HG02970 (cell line): ENCODE results near the gene LRMDA.

ENCODE experiments used
- ATAC-seq: cut with Tn5 transposase; IDR thresholded peaks from one replicate; pipeline ENCODE4 v1.9.1; 2021; ENCODE audit warnings: mild to moderate bottlenecking, moderate library complexity, moderate number of reproducible peaks; ENCODE audit not compliant: unreplicated experiment, low FRiP score

Gene LRMDA

DNA sequence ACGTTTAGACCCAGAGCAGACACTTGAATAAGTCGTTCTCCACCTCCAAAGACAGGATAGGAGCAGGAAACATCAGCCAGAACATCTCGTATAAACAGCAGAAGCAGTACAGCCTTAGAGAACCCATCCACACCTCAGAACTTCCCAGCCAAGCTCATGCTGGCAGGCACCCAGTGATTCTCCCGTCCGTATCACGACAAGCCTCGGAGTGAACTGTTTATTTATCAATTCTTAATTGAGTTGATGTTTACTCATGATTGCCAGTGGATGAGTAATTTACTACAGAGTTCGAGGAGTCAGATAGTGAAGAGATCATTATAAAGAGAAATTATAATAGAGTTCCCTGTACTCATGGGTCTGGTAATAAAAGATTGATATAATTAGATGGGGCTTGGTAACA lies 811.5 kb downstream of the LRMDA start:
- ATAC-seq, result no peak

DNA sequence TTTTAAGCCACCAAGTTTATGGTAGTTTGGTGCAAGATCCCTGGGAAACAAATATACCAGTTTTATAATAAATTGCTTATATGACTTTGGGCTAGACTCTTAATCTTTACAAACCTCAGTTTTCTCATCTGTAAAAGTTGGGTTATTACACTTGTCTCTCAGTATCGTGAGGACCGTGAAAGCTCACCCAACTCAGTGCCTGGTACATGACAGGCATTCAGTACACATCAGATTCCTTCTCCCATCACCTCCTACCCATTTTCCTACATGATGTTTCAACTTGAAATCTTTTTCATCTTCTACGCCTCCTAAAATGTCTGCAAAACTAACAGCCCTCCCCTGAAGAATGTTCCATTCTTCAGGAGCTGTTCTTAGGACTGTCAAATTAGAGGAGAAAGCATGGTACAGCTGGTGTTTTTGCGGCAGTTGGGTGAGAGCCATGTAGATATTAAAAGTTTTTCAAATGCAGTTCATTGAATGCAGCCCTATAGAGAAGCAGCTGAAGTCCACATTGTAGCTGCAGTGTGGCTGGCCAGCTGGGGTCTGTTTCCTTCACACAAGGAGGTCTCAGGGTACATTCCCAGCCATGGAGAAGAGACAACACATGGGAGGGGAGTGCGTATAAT lies 812.8 kb downstream of the LRMDA start:
- no peak for ATAC-seq

DNA sequence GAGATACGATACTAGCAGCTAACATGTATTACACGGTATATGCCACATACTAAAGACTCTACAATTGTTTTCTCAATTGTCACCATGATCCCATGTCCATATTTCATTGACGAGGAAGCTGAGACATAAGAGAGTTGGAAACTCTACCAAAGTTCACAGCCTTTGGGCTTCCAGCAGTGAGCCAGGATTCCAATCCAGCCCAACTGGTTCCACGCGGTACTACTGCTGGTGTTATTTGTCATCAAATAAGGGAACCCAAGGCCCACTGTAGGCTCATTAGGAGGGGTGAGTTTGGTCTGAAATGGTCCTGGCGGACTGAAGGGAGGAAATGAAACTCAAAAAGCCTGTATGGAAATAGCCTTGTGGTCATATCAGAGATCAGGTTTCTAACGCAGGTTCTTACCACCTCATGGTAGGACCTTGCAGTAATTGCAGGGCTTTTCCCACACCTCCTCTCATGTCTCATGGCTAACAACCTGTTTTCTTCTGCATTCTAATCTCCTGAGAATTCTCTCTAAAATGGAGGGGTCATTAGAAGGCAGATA lies 814.6 kb downstream of the LRMDA start:
- no peak for ATAC-seq

DNA sequence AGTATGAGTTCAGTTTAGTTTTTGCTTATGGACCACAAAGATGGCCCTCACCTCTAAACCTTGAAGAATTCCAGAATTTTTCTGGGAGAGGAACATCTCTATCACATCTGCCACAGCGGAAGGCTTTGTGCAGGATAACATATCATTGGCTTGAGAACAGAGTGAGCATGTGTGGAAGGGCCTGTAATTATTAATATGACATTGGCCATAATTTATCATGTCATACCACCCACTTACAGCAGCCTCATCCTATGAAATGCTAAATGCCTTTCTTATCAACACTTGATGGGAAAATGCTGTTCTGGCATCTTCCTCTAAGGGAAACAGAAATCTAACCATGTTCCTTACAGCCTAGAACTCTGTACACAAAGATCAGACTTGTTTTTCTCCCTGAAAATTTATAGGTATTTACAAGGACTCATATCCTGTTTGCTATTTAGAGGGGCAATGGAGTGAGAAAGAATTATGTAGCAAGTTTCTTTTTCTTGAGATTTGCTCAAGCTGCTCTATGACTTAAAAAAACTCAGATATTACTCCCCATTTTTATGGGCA lies 817.3 kb downstream of the LRMDA start:
- no peak for ATAC-seq

DNA sequence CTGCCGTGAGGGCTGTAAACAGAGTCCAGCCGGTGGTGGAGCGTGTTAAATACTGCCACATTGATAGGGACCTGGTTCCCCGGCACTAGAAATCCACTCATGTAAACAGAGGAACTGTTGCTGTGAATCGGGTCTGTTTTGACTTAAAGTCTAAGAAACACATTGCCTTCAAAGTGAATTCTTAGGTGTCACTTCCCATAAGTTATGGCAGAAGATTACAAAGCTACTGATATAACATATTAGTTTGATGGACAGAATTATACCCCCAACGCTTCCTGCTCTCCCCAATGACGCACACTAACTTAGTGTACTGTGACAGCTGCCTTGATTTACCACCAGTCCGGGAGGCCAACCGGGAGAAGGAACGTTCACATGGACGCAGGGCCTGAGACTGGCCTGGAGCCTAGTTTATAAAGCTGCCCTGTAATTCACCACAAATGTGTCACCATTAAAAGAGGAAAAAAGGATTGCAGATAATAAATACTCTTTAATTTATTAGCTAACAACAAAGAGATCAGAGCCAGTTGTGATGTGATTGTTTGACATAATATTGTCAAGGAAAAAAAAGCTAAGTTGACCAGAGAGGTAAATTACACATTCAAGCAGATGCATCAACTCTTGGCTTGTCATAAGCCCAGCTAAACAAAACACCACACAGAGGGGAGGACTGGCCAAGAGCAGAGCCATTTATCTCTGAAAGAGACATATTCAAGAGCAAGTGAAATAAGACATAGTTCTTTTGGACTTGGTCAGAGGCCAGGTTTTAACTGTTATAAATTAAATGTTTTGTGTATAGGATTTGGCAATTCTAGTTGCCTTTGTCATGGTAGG lies 820.6 kb downstream of the LRMDA start:
- ATAC-seq, result no peak

DNA sequence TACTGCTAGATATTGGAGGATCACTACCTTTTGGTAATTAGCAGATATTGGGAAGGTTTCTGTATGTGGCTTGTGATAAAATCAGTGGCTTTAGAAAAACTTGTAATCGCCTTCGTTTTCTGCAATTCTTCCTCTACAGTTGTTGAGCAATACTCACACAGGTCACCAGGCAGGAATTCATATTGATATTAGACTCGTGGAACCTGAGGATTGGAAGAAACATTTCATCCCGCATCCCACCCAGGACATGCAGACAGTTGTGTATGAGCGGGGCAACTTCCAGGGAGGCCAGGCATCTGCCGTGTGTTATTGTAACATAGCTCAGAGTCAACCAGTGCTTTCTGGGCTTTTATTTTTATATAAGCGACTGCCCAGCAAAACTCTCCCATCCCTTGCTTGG lies 821.3 kb downstream of the LRMDA start:
- no peak for ATAC-seq

DNA sequence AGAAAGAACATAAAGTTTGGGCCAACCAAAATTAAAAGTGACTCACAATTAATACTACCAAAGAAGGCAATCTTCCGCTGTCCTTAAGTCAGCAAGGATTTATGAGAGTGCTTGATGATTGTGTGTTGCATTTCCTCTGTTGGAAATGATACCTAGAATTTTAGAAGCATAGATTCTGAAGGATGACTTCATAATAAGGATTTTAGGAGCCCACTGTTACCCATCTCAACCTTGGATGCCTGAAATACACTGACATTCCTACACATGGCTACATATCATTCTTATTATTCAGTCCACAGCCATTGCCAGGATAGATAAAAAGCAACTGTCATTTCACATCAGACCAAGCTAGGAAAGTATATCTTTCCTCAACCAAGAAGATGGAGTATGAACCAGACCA lies 823.8 kb downstream of the LRMDA start:
- no peak for ATAC-seq

DNA sequence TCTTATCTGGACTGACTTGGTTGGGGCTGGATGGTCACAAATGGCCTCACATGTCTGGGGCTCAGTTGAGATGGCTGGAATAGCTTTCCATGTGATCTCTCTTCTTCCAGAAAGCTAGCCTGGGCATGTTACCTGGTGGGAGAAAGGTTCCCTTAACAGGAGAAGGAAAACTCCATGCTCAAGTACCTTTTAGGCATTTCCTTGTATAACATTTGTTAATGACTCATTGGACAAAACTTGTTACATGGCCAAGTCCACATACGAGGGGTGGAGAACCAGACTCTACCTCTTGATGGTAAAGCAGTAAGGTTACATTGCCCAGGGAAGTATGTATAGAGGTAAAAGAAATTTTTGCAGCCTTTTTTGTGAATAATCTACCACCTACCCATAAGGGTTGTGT lies 826.4 kb downstream of the LRMDA start:
- no peak for ATAC-seq

DNA sequence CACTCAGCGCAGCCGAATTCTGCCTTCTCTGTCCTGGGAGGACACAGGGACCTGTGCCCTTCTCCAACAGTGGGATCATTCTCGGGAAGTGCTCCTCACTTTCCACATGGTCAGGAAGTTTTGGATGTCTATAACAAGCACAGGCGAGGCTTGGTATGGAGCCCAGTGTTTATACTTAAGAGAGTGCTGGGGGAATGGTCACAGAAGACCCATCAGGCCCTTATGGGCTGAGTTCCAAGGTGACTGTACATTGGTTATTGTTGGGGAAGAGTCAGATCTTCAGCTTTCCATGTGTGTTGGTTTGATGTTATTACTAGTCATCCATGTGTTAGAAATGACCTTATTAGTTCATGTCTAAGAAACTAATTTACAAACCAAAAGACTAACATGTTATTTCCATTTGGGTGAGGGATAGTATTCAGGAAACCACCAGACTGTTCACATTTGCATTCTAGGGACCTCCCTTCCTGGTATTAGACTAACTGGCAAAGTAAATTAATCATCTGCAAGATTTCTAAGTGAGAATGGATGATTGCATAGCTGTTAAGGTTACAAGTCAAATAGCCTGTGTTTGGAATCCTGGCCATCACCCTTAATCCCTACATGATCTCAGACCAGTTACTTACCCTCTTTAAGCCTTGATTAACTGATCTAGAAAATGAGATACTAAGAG lies 834.2 kb downstream of the LRMDA start:
- no peak for ATAC-seq

DNA sequence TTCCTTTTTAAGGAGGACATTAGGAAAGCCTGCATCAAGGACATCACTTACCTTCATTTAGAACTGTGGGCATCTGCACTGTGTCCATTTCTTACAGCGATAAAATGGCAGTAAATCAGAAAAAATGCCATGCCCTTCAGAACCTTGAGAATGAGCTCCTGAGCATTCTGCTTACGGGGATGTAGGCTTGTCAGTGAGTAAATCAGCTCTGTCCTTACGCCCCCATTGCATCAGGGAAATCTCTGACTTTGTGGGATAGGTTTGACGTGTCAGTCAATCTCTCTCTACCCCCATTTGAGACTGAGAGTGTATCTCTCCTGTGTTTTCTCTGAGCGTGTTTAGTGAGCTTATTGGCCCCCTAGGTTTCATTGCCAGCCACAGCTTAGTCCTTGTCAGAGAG lies 837.1 kb downstream of the LRMDA start:
- ATAC-seq, result no peak

DNA sequence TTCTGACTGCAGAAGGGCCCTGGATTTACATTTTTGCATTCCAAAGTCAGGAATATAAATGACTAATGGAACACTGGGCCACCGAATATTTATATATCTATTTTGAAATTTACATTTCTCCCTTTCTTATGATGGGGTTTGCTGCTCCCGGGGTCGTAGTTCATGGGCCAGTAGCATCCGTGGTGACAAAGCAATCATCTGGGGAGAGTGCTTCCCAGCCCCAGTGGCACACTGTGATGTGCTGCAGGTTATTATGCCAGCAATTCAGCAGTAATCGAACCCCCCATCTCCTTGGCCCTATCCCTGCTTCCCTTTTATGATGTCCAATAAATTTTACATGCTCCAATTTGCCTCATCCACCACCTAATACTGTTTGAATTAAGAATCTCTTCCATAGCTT lies 837.5 kb downstream of the LRMDA start:
- no peak for ATAC-seq

DNA sequence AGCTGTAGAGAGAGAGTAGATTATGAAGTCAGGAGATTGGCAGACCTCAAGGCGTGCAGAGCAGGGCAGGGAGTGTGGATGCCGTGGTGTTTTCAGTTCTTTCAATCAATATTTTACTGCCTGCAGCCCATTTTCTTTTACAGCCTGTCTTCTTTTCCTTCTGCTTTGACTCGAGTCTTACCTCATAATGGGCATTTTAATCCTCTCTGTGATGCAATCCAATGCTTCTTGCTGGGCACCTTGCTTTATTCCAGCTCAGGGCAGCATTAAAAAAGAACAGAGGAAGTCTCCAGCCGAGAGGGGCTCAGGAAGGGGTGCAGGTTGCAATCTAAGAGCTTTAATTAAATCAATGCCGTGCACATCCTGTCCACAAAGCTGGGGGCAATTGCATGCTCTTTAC lies 839.0 kb downstream of the LRMDA start:
- ATAC-seq, result no peak

DNA sequence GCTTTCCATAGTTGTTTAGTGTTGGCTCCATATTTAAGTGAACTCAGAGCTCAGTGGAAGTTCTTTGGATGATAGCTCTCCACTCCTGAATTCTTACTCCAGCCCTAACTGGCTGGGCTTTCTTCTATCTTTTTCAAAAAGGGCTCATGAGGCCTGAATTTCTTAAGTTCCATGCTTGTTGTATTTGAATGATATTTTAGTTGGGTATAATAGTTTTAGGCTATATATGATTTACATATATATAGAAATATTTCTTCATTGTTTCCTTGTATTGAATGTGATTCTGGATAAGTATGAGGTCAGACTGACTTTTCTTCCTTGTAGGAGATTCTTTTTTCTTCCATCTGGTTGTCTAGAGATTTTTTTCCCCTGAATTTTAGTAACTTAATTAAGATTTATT lies 843.5 kb downstream of the LRMDA start:
- ATAC-seq, result no peak

DNA sequence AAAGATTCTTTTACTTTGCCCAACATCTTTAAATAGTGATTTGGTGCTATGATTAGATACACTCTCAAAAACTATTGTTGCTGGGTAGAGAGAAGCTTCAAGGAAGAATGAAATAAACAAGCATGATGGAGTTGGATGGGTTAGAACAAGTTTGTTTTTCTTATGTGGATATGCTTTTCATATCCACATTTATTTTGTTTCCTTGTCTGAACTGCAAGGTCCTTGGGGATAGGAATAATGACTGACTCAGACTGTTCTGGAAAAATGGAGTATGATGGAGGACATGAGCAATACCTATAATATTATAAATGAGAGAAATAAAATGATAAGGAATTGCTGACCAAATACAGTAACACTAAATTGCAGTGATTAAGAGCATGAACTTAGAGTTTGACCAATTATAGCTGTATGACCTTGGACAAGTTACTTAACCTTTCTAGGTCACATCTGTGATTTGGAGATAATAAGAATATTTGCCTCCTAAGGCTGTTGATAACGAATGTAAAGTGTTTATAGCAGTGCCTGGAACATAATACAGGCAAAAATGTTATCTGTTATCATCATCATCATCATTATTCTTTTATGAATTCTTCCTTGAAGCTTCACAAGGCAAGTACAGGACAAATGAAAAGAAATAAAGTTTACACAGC lies 847.5 kb downstream of the LRMDA start:
- ATAC-seq, result no peak

DNA sequence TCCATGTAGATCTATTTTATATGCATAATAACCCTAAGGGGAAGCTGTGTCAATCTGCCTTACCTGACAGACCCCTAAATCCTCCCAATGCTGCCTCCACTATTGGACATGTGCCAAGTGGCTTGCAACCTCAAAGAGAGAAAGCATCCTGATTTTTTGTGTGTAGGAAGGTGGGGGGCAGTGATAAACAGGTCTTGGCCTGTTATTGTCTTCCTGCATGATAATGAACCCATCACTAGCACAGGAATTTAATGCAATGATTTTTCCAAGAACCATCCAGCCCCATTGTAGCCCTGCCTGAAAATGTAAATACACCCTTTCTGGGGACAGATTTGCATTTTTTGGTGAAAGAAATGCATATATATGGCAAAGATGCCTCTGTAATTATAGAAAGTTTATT lies 850.2 kb downstream of the LRMDA start:
- ATAC-seq, result no peak

DNA sequence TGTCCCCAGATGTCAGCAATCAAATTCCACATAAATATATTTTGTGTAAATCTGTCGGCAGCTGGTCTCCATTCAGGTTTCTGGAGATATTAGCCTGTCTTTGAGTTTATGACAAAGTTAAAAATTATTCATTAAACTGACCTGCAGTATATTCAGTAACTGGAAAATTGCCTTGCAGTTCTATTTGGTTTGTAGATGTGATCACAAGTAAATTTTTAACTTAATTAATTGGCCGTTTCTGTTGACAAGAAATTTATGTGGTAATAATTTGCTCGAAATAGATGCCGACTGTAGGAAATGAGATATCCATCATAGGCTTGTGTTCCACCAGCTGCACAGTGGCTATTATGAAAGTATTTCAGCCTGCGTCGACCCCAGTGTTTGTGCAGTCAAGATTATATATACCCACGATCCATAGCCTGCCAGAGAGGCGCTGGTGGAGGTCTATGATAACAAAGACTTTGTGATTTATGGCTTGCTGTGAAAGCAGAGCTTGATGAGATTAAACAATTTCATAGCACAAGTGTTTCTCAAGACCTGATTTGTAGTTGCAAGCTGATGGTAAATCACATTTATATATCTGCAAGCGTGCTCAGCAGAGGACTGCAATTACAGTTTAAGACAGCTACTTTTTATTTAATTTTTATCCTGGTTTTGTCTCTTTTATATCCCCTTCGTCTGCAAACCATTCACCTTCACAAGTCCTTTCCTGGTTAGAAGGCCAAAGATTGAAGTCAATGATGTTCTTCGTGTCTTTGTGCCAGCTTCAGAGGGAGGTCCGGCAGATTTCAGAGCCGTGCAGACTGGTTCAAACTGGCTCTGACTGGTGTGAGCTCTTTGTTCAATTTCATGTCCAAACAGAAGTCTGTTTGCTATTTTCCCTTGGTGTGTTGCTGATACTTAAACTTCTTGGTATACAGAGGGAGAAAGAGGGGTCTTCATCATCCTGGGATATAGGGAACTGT lies 850.9 kb downstream of the LRMDA start:
- ATAC-seq, result no peak

DNA sequence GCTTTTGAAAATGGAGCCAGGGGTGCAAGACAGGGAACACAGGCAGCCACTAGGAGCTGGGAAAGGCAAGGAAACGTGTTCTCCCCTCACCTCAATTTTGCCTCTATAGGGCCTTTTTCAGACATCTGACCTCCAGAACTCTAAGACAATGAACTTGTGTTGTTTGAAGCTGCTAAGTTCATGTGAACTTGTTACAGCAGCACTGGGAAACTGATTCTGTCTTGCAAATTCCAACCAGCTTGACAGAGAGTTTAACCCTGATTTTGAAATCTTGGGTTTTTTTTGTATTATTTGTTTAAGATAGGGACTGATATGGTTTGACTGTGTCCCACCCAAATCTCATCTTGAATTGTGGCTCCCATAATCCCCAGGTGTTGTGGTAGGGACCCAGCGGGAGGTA lies 852.9 kb downstream of the LRMDA start:
- no peak for ATAC-seq

DNA sequence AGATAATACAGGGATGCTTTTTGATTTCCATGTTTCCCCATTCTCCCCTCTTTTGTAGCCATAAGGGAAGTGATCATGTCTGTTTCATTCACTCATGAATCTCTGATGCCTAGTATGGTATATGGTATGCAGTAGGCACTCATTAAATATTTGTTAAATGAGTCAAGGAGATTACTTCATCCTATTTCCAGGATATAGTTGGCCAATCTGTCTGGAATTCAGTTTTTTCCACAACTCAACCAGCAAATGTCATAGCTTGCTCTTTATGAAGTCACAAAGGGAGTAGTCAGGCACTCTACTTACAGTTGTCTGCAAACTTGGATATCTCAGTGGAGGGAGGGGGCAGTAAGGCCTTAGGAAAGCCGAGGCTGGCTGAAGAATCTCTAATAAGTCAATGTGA lies 853.6 kb downstream of the LRMDA start:
- no peak for ATAC-seq

DNA sequence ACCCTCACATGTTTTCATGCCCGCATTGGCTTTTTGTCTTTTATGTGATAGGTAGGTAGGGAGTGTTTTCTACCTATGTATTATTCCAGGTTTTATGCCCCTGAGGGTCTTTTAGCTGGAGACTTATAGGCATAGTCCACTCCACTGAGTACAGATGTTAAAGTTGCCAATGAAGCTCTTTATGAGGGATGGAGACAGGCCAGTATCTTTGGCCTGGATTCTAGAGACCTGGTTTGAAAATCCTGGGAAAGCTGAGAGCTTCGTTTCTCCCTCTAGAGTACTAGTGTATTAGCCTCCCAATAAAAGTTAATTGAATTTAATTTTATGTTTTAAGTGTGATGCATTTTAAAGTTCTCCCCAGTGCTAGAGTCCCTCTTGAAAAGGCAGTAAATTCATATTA lies 854.1 kb downstream of the LRMDA start:
- ATAC-seq, result no peak

DNA sequence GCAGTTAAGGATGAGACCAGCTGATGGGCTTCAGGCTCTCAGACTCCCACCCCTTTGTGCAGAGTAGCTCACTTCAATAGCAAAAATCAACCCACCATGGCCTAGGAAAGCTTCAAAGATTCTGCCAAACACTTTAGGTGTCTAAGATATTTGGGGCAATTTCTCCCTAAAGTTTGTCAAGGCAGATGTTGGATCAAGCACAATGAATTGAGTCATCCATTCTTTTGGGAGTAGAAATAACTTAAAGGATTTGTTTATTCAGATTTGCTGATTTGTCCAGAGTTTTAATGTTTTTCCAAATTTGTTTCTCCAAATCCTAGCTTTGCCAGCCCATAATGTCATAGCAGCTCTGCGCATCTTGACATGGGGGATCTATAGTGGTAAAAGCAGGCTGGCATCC lies 855.1 kb downstream of the LRMDA start:
- ATAC-seq, result no peak
